Measurements from ENCODE around the gene CBR4.

DNA sequence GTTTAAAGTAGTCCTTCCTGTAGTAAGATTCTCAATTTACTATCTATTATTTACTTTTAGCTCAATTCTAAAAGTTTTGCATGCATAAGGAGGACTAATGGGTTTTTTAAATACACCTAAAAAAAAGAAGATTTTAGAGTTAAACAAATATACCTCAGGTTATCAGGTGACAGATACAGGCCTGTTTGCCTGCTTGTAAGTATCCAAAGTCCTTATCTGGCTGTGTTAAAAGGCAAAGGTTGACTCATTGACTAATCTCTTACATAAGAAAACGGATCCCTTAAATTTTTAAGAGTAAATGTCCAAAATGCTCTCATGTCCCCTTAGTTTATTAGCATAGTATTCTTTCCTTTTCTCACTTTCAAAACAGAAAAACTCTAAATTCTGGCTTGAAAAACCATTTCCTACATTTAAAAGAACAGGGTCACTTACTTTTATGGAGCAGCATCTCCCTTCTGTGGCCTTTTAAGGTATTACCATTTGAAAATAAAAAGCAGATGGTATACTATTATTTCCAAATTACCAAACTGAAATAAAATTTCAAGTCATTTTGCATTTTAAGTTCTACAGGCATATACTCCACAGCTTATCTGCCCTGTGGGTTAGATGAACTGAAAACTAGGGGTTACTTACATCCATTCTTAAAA is 4.5 kb downstream of the CBR4 start:
- TF ChIP-seq POLR2A (IDR thresholded peaks at IDR 0.05), result no peak
- TF ChIP-seq POLR2AphosphoS5 (IDR thresholded peaks at IDR 0.05; ENCODE audit: insufficient read depth in 1 of 2, low read depth in 1 of 2), result no peak

Data from vagina (tissue), 2 donors.